ENCODE data around the gene PPP1R15A.
"Not testable (repeated sequence)": the region's sequence is repeated elsewhere in the genome, so short reads cannot be mapped to it uniquely, and the experiment has no call there.

The PPP1R15A gene

GRCh38 chr19:48872182-48872883 is at the start of gene PPP1R15A:
TSS of gene PPP1R15A (plus strand) at chr19:48872421. CDS start at chr19:48873234, 813 bp downstream.
- peak; percentile 96 for DNase-seq (ENCODE audit: low spot score)

GRCh38 chr19:48822514-48822913 is 49.7 kb upstream of the PPP1R15A start:
- no peak for DNase-seq (ENCODE audit: low spot score)

DNA sequence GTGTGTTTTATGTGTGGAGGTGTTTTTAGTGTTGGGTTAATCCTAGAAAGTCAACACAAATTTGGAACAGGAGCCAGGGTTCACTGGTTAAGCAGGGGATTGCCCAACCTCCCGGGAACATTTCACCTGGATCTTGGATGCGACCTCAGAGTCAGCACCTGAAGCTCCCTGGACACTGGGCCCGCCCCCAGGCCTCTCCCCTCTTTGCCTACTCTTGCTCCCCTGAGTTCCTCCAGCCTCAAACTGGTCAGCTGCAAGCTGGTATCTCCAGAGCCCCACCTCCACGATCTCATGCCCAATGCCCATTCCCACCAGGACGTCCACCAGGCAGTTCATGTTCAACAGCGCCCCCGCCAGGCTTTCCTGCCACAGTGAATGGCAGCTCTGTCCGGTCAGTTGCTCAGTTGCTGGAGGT is 45.6 kb upstream of the PPP1R15A start:
- no peak for DNase-seq (ENCODE audit: low spot score)

DNA sequence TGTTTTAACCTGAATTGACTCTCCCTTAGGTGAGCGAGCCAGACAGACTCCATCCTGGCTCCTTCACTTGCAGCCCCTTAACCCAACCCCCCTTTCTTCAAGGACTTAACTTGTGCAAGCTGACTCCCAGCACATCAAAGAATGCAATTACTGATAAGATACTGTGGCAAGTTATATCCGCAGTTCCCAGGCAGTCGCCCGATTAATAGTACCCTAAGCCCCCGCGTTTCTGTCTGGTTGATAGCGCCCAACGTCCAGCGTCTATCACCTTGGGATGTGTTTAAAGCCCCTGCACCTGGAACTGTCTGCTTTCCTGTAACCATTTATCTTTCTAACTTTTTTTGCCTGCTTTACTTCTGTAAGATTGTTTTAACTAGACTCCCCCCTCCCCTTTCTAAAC is 42.1 kb upstream of the PPP1R15A start:
- DNase-seq (ENCODE audit: low spot score), result no peak

- DNase-seq (ENCODE audit: low spot score), result no peak
Observed at GRCh38 chr19:48830965-48831364, 41.3 kb upstream of the PPP1R15A start.

DNA sequence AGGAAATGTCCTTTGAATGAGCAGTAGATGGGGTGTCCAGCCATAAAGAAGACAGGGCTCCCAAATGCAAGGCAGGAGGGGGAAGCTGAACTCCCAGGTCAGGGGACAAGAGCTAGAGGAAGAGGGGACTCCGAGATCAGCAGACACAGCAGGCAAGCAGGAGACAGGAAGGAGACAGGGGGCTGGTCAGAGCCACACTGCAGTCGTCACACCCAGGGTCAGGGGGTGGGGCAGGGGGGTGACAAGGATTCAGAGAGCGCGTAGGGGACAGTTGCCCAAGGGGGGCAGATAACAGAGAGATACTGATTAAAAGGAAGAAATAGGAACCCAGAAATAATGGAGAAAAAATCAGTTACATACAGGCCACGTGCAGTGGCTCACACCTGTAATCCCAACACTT is 39.2 kb upstream of the PPP1R15A start:
- DNase-seq (ENCODE audit: low spot score), result no peak

DNA sequence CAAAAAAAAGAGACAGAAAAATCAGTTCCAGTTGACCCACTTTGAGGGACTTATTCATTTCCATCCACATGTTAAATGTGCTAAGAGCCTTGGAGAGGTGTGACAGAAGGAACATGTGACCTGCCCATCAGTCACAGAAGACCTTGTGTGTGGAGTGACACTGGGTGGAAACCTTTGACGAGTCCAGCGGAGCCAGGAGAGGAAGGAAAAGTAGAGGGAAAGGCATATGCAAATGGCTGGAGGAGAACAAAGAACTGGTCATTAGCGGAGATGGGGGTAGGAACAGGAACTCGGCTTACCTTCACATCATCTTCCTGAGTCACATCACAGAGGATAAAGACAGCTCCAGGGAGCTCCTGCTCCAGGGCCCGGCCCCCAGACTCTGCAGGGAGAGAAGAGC is 38.2 kb upstream of the PPP1R15A start:
- DNase-seq (ENCODE audit: low spot score), result no peak

DNA sequence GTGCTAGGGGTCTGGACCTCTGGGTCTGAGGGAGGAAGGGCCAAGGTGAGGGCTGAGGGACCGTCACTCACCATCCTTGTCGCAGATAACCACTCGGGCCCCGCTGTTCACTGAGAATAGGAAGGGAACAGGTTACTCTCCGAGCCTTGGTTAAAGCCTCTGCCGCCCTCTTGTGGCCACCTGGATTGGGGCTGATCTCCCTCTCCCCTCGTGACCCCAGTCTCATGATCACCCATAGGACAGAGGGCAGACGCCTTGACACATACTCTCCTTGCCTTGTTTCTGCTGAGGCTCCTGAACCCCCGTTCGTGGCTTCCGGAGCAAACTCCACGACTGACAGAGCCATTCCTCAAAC is 36.5 kb upstream of the PPP1R15A start:
- peak; percentile 90 for DNase-seq (ENCODE audit: low spot score)

DNA sequence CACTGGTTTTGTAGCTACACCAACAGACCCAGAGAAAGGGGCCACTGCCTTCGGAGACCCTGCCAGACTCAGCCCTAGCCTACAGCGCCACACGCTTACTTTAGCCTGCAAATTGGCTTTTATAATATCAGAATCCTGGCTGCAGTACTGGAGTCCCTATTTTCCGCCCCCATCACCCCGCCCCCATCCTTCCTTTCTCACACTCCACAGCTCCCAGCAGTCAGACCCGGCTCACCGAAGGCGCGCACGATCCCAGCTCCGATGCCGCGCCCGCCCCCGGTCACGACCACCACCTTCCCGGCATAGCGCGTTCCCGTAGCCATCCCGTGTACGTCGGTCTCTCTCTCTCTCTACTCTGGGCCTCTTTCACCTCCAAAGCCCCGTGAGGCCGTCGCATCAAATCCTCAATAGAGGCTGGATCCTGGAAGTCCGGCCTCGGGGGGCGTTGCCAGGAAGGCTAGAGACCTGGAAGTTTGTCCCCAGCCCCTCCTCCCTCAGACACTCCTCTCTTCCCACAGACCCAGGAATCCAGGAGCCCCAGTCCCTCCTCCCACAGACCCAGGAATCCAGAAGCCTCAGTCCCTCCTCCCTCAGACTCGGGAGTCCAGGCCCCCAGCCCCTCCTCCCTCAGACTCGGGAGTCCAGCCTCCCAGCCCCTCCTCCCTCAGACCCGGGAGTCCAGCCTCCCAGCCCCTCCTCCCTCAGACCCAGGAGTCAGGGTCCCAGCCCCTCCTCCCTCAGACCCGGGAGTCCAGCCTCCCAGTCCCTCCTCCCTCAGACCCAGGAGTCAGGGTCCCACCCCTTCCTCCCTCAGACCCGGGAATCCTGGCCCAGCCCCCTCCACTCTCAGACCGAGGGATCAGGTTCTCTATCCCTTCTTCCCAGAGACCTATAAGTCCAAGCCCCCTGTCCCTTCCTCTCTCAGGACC is 35.9 kb upstream of the PPP1R15A start, which contains the start of gene HSD17B14:
HSD17B14 (minus strand) TSS at position 403 of the 929 bp plus-strand sequence; CDS start at position 323, 80 bp downstream.
- no peak for DNase-seq (ENCODE audit: low spot score)

DNA sequence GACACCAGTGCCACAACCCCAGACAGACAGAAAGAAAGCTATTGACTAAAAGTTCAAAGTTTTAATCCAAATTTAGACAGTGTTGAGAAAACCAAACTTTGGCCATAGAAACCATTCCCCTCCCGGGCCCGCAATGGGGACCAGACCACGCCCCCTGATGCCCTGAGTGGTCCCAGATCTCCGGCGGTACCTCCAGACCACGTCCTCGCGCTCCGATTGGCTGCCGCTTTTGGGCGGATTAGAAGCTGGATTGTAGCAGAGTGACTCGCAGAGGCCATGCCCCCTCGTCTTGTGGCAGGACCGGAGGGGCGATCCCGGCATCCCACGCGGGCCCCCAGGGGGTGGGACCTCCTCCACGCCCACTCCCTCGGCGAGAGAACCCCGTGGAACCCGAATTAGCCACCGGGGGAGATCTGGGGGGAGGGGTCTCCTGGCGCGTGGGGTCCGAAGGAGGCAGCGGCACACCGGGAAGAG is 35.1 kb upstream of the PPP1R15A start:
- peak; percentile 60 for DNase-seq (ENCODE audit: low spot score)

GRCh38 chr19:48837687-48838086 is 34.5 kb upstream of the PPP1R15A start:
- DNase-seq (ENCODE audit: low spot score), result no peak

DNA sequence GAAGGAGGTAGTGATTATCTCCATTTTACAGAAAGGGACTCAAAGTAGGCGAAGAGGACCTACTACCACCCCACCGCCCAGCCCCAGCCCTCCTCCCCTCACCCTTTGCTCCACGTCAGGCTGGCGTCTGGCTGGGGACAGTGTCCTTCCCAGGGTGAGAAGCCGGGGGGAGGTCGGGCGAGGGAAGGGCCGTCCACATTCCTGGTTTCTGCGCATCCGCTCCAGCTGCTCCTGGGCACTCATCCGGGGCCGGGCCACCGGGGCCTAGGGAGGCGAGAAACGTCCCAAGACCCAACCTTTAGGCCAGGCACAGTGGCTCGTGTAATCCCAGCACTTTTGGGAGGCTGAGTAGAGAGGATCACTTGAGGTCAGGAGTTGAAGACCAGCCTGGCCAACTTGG is 31.2 kb upstream of the PPP1R15A start:
- no peak for DNase-seq (ENCODE audit: low spot score)

GRCh38 chr19:48841571-48841970 is 30.6 kb upstream of the PPP1R15A start:
- DNase-seq (ENCODE audit: low spot score), result no peak

DNA sequence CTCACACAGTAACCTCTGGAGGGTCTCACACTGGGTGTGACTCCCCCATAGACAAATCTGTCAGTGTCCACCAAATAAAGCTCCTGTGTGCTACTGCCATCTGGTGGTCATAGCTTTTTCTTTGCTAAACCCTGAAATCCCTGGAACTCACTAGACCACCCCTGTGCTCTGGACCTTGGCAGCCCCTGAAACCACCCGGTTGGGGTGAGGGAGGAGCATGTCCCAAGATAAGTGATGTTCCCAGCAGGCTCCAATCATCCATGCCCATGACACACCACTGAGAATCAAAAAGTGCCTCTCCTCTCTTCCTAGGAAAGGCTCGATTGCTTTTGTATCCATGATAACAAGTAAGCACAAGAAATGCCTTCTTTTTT is 29.4 kb upstream of the PPP1R15A start:
- peak; percentile 49 for DNase-seq (ENCODE audit: low spot score)

DNA sequence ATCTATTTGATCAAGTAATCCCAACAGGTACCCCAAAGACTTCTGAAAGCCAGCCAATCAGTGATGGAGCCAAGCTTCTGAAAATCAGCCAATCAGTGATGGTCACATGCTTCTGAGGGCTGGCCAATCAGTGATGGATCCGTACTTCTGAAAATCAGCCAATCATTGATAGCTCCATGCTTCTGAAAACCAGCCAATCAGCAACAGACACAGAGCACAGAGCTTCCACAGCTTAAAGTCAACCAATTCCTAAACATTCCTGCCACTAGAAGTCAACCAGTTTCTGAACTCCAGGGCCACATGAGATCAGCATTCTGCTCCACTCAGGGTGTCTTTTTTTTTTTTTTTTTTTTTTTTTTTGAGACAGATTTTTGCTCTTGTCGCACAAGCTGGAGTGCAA is 27.7 kb upstream of the PPP1R15A start:
- DNase-seq (ENCODE audit: low spot score), result no peak

DNA sequence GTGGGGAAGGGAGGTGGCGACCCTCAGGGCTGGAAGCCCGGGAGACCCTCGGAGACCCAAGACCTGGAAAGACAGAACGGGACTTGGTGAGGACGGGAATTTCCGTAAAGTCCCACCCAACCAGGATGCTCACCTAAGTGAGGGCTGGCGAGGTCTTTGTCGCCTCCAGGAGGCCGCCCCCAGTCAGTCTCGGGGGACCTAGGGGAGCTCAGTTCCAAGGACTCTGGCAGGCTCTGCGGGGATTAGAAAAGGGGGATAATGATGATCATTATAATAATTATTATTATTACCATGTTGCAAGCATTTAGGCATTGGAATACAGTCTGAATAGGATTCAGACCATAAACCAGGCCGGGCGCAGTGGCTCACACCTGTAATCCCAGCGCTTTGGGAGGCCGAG is 26.8 kb upstream of the PPP1R15A start:
- no peak for DNase-seq (ENCODE audit: low spot score)

GRCh38 chr19:48846659-48847058 is 25.6 kb upstream of the PPP1R15A start:
- DNase-seq (ENCODE audit: low spot score), result not testable (repeated sequence)

- no peak for DNase-seq (ENCODE audit: low spot score)
Observed at GRCh38 chr19:48852292-48852691, 19.9 kb upstream of the PPP1R15A start.

DNA sequence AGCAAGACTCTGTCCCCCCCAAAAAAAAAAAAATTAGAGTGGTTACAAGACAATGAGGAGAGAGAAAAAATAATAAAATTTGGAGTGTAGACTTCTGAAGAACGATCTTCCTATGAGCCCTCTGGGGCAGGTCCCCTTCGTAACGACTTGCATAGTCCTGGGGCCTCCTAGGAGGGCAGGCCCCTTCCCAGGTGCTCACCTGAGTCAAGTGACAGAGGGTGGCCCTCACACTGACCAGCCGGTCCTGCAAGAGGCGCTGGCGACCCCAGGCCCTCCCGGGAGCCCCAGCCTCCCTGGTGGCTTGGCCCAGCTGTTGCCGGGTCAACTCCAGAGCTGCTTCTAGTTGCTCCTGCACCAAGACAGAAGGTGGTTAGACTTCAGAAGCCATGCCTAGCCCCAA is 18.7 kb upstream of the PPP1R15A start:
- DNase-seq (ENCODE audit: low spot score), result no peak

DNA sequence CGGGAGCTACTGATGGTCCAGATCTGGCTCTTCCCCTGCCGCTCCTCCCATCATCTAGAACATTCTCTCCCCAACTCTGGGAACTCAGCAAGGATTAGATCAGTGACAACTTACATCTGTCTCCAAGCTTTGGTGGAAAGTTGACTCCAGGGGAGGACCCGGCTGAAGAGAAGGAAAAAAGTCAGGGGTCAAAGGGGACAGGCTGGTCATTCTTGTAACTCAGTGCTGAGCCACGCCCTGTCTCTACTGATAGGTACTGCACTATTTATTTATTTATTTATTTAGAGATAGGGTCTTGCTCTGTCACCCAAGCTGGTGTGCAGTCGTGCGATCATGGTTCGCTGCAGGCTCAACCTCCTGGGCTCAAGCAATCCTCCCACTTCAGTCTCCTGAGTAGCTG is 18.1 kb upstream of the PPP1R15A start:
- DNase-seq (ENCODE audit: low spot score), result no peak

DNA sequence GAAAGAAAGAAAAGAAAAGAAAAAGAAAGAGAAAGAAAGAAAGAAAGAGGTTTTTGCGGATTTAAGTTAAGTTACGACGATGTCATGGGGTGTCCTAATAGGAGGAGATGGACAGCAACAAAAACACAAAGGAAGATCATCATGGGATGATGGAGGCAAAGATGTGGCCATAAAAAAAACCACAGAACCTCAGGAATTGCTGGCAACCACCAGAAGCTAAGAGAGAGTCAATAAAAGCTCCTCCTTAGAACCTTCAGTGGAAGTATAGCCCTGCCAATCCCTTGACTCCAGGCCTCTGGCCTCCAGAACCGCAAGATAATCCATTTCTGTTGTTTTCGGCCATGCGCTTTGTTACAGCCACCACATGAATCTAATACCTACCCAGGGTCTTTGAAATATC is 15.3 kb upstream of the PPP1R15A start:
- DNase-seq (ENCODE audit: low spot score), result no peak

GRCh38 chr19:48858984-48859710 is 13.1 kb upstream of the PPP1R15A start:
- DNase-seq (ENCODE audit: low spot score), result peak; percentile 83
